ENCODE measurements around the gene RTN1.

The RTN1 gene

GRCh38 chr14:59803052-59803540 is 67.5 kb downstream of the RTN1 start:
- no peak for DNase-seq (ENCODE audit: low read depth in 2 of 2)

DNA sequence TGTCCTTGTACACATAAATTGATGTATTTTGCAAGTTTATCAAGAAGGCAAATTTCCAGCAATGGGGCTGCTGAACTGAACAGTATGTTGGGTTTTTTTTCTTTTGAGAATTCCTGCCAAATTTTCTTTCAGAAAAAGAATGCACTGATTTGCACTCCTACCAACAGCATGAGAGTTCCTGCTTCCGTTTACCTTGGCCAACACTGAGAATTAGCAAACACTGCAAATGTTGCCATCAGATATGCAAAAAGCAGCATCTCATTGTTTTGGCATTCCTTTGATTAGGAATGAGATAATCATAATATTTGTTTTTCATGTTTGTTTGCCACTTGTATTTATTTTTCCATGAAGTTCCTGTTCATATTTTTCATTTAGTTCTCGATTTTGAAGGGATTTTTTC is 82.4 kb downstream of the RTN1 start:
- no peak for DNase-seq (ENCODE audit: low read depth in 2 of 2)

GRCh38 chr14:59787045-59787674 is 83.4 kb downstream of the RTN1 start:
- DNase-seq (ENCODE audit: low read depth in 2 of 2): no peak

DNA sequence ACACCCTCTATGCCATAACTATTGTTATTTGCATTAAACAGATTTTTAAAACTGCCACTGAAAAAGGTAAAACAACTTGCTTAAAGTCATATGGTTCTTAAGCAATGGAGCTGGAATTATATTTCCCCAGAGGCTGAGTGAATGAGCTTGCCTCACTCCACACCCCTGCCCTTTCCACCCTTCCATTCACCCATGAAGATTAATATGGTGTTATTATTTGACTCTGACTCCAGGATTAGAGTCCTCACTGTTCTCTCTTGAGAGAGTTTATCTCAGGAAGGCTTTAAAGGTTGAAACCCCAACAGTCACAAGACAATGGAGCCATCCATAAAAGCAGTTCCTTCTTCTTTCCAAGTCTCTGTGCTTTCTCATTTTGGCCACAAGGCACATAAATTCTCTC is 84.9 kb downstream of the RTN1 start:
- no peak for DNase-seq (ENCODE audit: low read depth in 2 of 2)

- no peak for DNase-seq (ENCODE audit: low read depth in 2 of 2)
Measured at GRCh38 chr14:59782760-59783159, 87.8 kb downstream of the RTN1 start.

DNA sequence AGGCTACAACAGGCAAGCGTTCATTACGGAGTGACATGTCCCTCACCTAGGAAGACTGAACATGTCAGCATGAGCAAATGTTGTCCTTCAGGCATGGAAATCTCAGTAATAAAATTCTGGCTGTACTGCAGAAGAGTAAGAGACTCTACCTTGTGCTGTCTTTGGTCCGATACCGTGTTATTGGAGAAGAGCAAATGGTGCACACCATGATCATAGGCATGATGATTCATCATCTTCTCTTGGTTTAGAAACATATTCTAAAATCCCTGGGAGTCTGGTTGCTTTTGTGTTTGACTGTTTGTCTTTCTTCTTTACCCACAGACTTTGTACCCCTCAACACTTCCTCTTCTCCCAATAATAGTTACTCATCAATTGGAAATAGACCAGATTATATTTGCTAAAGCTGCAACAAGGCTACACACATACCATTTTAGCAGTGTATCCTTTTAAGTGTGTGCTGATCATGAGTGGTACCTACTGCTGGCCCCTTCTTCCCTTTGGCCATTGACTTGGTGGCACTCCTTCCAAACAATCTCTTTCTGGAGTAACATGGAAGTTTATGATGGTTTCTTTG is 93.5 kb downstream of the RTN1 start:
- no peak for DNase-seq (ENCODE audit: low read depth in 2 of 2)

DNA sequence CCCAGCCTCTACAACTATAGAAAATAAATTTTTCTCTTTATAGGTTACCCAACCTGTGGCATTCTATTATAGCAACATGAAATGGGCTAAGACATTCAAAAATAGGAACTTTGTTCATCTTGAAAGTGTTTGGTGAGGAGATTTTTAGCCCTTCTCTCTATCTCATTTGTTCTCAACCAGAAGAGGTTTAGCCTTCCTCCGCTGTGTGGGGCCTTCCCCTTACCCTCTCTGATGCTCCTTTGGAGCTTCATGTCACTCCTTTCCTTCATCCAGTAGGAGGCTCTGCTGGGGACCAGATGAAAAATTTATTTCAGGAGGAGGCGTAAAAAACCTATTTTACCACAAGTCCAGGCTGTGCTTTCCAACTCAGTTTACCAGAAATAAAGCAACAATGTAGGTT is 94.1 kb downstream of the RTN1 start:
- DNase-seq (ENCODE audit: low read depth in 2 of 2): no peak

DNA sequence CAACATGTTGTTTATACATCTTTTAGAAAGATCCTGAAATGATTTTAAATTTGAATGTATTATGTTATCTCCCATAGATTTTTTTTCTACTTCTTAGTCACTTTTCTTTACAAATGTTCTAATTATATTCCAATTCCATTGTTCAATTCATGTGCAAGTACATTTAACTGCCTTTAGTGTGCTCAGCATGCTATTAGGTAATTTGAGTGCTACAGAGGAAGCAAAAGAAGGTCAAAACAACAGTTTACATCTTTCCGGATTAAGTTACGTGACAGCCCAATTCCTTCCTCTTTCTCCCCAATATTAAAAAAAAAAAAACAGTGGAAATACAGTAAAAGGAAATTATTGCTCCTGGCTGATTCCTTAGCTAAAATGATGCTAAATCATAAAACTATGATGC is 98.3 kb downstream of the RTN1 start:
- DNase-seq (ENCODE audit: low read depth in 2 of 2): no peak

GRCh38 chr14:59771577-59771976 is 99.0 kb downstream of the RTN1 start:
- DNase-seq (ENCODE audit: low read depth in 2 of 2): no peak

DNA sequence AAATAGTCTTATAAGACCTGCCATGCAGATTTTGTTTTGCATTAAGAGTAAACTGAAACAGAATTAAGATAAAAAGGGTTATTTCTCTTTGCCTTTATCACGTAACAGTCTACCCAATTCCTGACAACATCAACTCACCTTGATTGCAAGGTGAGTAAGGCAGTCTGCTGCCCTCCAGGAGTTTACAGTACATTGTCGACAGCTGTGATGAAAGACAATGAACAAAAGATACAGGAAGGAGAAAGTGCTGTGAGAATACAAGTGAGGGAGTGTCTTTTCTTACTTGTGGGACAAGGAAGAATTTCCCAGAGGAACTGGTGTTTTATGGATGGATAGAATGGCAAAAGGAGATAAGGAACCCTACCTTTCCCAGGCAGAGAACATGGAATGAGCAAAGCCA is 101.0 kb downstream of the RTN1 start:
- no peak for DNase-seq (ENCODE audit: low read depth in 2 of 2)

DNA sequence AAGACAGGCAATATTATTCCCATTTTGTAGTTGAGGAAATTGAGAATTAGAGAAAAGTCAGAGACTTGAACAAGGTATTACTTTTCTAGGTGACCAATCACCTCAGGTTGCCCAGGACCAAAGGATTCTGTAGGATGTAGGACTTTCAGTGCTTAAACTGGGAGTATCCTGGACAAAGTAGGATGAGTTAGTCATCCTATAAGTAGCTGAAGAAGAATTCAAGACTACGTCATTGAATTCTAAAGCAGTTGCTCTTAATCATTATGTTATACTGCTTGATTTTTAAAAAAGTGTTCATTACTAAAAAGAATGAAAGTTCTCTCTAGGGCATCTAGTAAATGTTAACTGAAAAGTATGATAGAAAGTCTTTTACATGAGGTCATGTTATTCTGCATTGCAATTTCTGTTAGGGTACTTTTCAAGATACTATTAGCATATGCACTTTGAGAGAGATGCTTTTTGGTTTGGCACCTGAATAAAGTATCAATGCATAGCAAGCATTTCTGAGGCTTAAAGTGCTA is 101.7 kb downstream of the RTN1 start:
- DNase-seq (ENCODE audit: low read depth in 2 of 2): no peak

- DNase-seq (ENCODE audit: low read depth in 2 of 2): no peak
Measured at GRCh38 chr14:59761851-59762250, 108.7 kb downstream of the RTN1 start.

DNA sequence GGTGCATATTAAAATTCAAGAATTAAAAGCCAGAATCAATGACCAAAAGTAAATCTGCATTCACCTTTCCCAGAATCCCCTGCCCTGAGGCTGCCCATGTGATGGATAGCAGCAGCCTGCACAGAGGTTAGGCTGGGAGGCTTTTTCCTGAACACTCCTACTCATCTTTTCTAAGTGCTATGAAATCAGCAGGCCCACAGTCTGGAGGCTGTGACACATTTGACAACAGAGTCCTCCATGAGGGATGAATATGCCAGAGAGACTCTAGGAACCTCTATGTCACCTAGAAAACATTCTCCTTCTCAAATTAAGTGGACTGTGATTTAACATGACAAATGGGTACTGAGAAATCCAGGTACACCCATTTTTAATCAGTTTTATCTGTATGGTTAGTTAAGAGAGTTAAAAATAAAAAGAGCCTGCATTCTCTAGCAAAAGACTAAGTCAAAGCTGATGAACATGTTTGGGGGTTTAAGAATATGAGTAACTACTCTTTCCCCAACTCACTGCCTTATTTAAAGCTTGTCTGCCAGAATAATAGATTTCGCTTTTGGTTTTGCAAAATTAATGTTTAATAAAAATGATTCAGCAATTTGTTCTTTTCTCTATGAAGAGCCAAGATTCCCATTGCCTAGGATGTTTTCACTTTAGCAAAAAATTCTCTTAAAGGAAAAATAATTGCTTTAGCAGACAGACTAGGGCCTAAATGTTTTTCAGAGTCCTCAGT is 115.0 kb downstream of the RTN1 start:
- DNase-seq (ENCODE audit: low read depth in 2 of 2): no peak

DNA sequence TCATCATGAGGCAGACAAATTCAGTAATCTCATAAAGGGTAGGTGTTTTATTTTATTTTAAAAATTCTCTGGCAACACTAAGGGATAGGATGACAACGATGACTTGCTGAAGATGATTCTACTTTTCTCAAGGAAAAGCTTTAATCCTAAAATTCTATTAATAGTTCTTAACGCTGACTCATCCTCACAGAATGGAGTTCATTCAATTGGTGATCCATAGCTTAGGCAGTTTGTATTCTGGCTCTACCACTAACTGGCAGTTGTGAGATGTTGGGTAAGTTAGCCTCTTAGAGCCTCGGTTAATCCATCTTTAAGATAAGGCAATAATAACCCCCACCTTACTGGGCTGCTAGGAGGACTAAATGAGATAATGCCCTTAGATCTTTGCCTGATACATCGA is 116.3 kb downstream of the RTN1 start:
- DNase-seq (ENCODE audit: low read depth in 2 of 2): no peak

DNA sequence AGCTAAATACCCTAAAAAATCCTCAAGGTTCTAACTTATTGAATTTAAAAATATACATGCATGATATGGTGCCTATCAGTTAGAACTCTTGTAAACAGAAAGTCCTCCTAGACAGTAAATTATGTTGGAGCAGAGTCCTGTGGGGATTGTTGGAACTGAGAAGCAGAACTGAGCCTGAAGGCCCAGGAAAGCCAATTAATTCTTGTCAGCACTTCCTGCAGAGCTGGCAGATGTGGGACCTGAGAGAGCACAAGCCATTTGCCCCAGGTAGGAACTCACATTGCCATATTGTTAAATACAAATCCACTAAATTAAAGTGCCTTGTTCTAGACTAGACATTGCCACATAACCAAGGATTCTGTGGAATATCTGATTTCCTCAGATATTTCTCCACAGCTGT is 117.1 kb downstream of the RTN1 start:
- DNase-seq (ENCODE audit: low read depth in 2 of 2): no peak

- DNase-seq (ENCODE audit: low read depth in 2 of 2): no peak
Measured at GRCh38 chr14:59751578-59751977, 119.0 kb downstream of the RTN1 start.

DNA sequence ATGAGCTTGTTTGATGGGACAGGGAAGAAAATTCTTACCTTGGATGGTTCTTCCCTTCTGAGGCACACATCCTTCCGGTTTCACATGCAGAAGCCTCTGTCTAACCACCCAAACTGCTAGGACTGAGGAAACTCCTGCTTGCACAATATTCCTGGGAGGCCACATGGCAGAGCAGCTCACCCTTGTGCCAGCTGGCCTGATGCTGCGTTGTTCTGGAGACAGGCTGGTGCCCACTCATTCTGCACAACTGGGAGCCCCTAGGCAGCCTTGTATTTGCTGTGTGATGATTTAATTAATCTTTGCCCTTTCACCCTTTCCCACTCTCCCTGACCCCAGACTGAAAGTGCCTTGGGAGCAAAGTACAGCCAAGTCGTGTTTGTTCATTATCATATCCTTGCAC is 130.8 kb downstream of the RTN1 start:
- DNase-seq (ENCODE audit: low read depth in 2 of 2): no peak

GRCh38 chr14:59728304-59728703 is 142.3 kb downstream of the RTN1 start:
- no peak for DNase-seq (ENCODE audit: low read depth in 2 of 2)

DNA sequence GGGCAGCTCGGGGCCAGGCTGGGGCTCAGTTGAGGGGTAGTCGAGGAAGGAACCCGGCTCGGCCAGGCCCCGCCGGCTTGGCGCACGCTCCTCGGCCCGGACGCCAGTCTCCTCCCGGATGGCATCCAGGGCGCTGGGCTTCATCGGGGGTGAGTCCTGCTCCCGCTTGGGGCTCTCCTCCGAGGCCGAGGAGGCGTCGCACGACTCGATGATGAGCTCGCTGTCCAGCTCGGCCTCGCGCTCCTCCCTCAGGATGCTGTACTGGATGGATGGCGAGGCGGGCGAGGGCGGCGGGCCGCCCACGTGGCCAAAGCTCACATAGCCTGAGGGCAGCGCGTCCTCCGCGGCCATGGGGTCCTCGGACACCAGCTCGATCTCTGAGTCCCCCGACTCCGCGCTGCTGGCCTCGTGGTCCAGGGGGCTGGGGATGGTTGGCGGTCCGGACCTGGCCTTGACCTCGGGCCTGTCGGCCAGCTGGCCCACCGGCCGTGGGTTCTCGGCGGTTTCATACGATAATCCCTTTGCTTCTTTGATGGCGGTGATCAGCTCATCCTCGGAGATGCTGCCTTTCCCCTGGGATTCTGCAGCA is 143.4 kb downstream of the RTN1 start:
- DNase-seq (ENCODE audit: low read depth in 2 of 2): no peak

- no peak for DNase-seq (ENCODE audit: low read depth in 2 of 2)
Measured at GRCh38 chr14:59711080-59711479, 159.5 kb downstream of the RTN1 start.

DNA sequence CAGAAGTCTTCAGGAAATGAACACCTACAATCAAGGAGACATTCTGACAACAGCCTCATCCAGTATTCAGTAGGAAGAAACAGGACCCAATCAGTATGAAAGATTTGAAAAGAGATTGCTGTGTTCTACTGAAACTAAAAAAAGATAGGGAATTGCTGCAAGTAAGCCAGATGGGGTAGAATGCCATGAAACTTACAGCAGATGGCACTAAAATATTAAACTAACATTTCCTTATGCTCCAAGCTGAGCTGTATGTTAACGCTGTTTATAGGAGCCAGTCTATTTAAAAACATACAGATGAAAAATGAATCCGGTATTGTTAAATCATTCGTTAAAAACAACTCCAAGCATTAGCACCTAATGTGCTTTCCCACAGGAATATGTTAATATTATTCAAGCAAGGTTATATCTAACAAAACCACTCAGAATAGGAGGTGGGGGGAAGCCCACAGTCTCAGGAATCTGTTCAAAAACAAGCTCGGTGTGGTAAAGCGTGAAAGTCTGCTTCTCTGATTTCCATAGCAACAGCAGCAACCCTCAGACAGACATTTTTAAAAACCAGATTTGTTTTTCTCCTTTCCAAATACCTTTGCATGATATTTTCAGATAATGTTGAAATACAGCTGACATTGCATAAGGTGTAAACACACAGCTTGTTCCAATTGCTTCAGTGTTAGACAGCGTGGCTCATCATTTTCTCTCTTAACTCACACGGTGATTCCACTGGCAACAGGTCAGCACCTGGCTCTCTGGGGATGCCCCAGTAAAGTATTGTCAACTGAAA is 162.6 kb downstream of the RTN1 start:
- DNase-seq (ENCODE audit: low read depth in 2 of 2): no peak

DNA sequence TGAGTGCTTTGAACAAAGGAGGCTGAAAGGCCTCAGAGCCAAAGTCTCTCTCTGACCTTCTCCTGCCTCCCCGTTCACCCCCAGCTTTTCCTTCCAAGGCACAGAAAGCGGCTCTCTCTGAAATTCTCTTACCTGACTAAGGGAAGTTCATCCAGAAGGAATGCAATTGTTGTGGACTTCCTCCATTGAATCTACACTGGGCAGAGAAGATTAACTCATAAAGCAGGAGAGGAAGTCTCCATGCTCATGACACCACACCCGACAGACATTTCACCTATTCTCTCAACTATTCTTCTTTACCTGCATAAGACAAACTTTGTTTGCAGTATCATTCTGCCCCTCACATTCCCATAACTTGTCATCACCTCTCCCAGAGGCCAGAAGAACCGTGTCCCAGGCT is 164.7 kb downstream of the RTN1 start:
- DNase-seq (ENCODE audit: low read depth in 2 of 2): no peak

All from stimulated activated CD8-positive, alpha-beta memory T cell treated with anti-CD3 and anti-CD28 coated beads, Interleukin-7, amount 100 ng/mL, for 4 hours (primary cell).